Measurements from ENCODE around the gene VWA8. TPM values are rescaled to one million over a fixed set of nuclear protein-coding genes. Genes with fewer than 3 reads are reported as not detected.

Gene VWA8
- total RNA-seq, 4 donors from 2014 or later = 27.1 to 39.7 (median 30.4) TPM

GRCh38 chr13:41848435-41849255, 112.3 kb downstream of the VWA8 start:
- H3K36me3 ChIP-seq = no peaks in the 10 kb centered on the region
- WGBS, 2 donors = 74 to 88% methylated on average over 2 of the region's 2 CpGs
- no peak overlapping the region for H3K27ac ChIP-seq
- H3K27me3 ChIP-seq = no peaks in the 10 kb centered on the region
- no peak for DNase-seq
- no peak overlapping the region for H3K4me3 ChIP-seq (replicated peaks in 1 of 3)
- TF ChIP-seq POLR2A (IDR thresholded peaks at IDR 0.05) (no peak), CTCF (IDR thresholded peaks at IDR 0.05) (no peak)
- no peaks in the 10 kb centered on the region for H3K4me1 ChIP-seq
- no peaks in the 10 kb centered on the region for H3K9me3 ChIP-seq
- intact Hi-C loops (cut with DNase I) = no loop called here

- no peak for TF ChIP-seq POLR2A (IDR thresholded peaks at IDR 0.05)
- TF ChIP-seq CTCF (IDR thresholded peaks at IDR 0.05) = no peak
- intact Hi-C loops (cut with DNase I) = no loop called here
- Histone ChIP-seq H3K36me3 (no peaks in the 10 kb centered on the region), H3K27ac (no peak overlapping the region), H3K4me3 (replicated peaks in 1 of 3) (no peak overlapping the region), H3K4me1 (no peaks in the 10 kb centered on the region), H3K27me3 (no peaks in the 10 kb centered on the region), H3K9me3 (no peaks in the 10 kb centered on the region)
- 95 to 96% methylated on average over 3 of the region's 3 CpGs for WGBS, 2 donors
- no peak for DNase-seq
These were observed 113.7 kb downstream of the VWA8 start for GRCh38 chr13:41847216-41847615.

- H3K27ac ChIP-seq = no peak overlapping the region
- intact Hi-C loops (cut with DNase I) = no loop called here
- no peak for TF ChIP-seq POLR2A (IDR thresholded peaks at IDR 0.05)
- TF ChIP-seq CTCF (IDR thresholded peaks at IDR 0.05) = no peak
These were observed 118.8 kb downstream of the VWA8 start for GRCh38 chr13:41842036-41842620.

GRCh38 chr13:41837629-41838028, 123.3 kb downstream of the VWA8 start:
- intact Hi-C loops (cut with DNase I) = no loop called here

More at GRCh38 chr13:41842036-41842620, 118.8 kb downstream of the VWA8 start:
- 72 to 75% methylated on average over 2 of the region's 2 CpGs for WGBS, 2 donors
- Histone ChIP-seq H3K36me3 (no peaks in the 10 kb centered on the region), H3K4me1 (no peaks in the 10 kb centered on the region), H3K9me3 (no peaks in the 10 kb centered on the region), H3K27me3 (no peaks in the 10 kb centered on the region), H3K4me3 (replicated peaks in 1 of 3) (no peak overlapping the region)
- no peak for DNase-seq

More at GRCh38 chr13:41837629-41838028, 123.3 kb downstream of the VWA8 start:
- DNase-seq = no peak
- Histone ChIP-seq H3K9me3 (no peaks in the 10 kb centered on the region), H3K27ac (no peak overlapping the region), H3K36me3 (no peaks in the 10 kb centered on the region), H3K4me1 (no peaks in the 10 kb centered on the region), H3K27me3 (no peaks in the 10 kb centered on the region), H3K4me3 (replicated peaks in 1 of 3) (no peak overlapping the region)
- no peak for TF ChIP-seq CTCF (IDR thresholded peaks at IDR 0.05)
- TF ChIP-seq POLR2A (IDR thresholded peaks at IDR 0.05) = no peak
- WGBS, 2 donors = 69 to 71% methylated on average over 2 of the region's 2 CpGs

Measured in thyroid gland (tissue), 4 donors.